Spinal cord (tissue), 10 donors: Measurements from ENCODE around the gene PHTF2. TPM values are rescaled to one million over a fixed set of nuclear protein-coding genes. Genes with fewer than 3 reads are reported as not detected.
A peak's percentile ranks its signal among the peaks of the same experiment; 100 is the strongest.
"Not testable (repeated sequence)": the region's sequence is repeated elsewhere in the genome, so short reads cannot be mapped to it uniquely, and the experiment has no call there.

ENCODE experiments used
- DNase-seq, 6 donors: peaks; one replicate each; pipeline versions ENCODE4 v3.0.0 to v3.0.0-alpha.2; 2013 to 2015; ENCODE audit warnings: low spot score in 6 of 6, low read depth in 4 of 6
- H3K27ac ChIP-seq: one replicate; pipeline ENCODE4 v1.5.1; 2013; ENCODE audit warnings: low read depth, low read length, control low read depth
- H3K27me3 ChIP-seq: one replicate; pipeline ENCODE4 v1.6.1; 2013; ENCODE audit warnings: low read length; ENCODE audit not compliant: control insufficient read depth, insufficient read depth
- H3K36me3 ChIP-seq: one replicate; pipeline ENCODE4 v1.6.1; 2013; ENCODE audit warnings: low read length; ENCODE audit not compliant: control insufficient read depth, insufficient read depth
- H3K4me1 ChIP-seq: one replicate; pipeline ENCODE4 v1.6.1; 2013; ENCODE audit warnings: low read length; ENCODE audit not compliant: control insufficient read depth, insufficient read depth
- H3K4me3 ChIP-seq: one replicate; pipeline ENCODE4 v1.5.1; 2013; ENCODE audit warnings: low read depth, low read length, control low read depth
- H3K9me3 ChIP-seq: one replicate; pipeline ENCODE4 v1.6.1; 2013; ENCODE audit warnings: low read length; ENCODE audit not compliant: control insufficient read depth, insufficient read depth
- WGBS: methylation state at CpG from one replicate; pipeline ENCODE4 v1.1.5; 2013; ENCODE audit warnings: missing lambda C conversion rate; ENCODE audit not compliant: insufficient coverage; 5-methylcytosine and 5-hydroxymethylcytosine counted together
- polyA plus RNA-seq, 2 donors: library from polyadenylated mRNA; unstranded; fragments of 120-200 nt; gene quantifications; one replicate each; pipeline ENCODE4 v1.2.1, GENCODE V29; 2013; ENCODE audit not compliant: insufficient read length in 2 of 2
- total RNA-seq, 2 donors: library from RNA; depleted of rRNA in 1 of 2; stranded (reverse); fragments of 120-200 nt in 1 of 2; fragments of >200 nt in 1 of 2; gene quantifications; one replicate each; pipeline versions ENCODE4 v1.2.3 to v1.2.4, GENCODE V29; 2013 to 2014
- donor health status: healthy.

Gene PHTF2
- total and polyA plus RNA-seq, 4 donors: 23.2 to 50.5 (median 26.9) TPM

- H3K9me3 ChIP-seq: no peaks in the 10 kb centered on the region
- H3K4me3 ChIP-seq: no peak overlapping the region
- H3K27me3 ChIP-seq: no peaks in the 10 kb centered on the region
- H3K4me1 ChIP-seq: no peaks in the 10 kb centered on the region
- peak in 1 of 6 donors; percentile 6 for DNase-seq
- no CpG with 5 or more reads among the region's 1 CpG for WGBS
- no peak overlapping the region for H3K27ac ChIP-seq
- no peaks in the 10 kb centered on the region for H3K36me3 ChIP-seq
Measured at GRCh38 chr7:77862691-77863090, 64.1 kb downstream of the PHTF2 start.

- no peak overlapping the region for H3K4me3 ChIP-seq
- no peaks in the 10 kb centered on the region for H3K9me3 ChIP-seq
- no CpG with 5 or more reads among the region's 2 CpGs for WGBS
- H3K36me3 ChIP-seq: no peaks in the 10 kb centered on the region
- H3K4me1 ChIP-seq: no peaks in the 10 kb centered on the region
- DNase-seq: no peak
- H3K27ac ChIP-seq: no peak overlapping the region
- H3K27me3 ChIP-seq: no peaks in the 10 kb centered on the region
Measured at GRCh38 chr7:77863860-77864259, 65.3 kb downstream of the PHTF2 start.

DNA sequence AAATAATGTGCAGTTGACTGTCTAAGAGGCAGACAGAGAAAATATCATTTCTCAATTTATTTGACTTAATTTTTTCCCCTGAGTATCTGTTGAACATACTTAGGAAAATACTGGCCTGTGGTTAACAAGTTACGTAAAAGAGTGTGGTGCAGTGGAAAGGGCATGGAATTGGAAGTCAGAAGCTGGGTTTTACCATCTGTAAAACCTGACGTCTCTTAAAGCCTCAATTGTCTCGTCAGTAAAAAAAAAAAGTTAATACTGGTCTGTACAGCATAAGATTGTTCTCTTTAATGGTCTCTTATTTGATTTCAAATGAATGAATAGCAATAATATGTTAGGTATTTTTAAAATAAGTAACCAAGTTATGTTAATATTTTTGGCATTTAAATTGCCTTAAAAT is 67.8 kb downstream of the PHTF2 start:
- no CpG with 5 or more reads among the region's 3 CpGs for WGBS
- H3K4me3 ChIP-seq: no peak overlapping the region
- no peak for DNase-seq
- no peak overlapping the region for H3K27ac ChIP-seq
- H3K27me3 ChIP-seq: no peaks in the 10 kb centered on the region
- H3K9me3 ChIP-seq: no peaks in the 10 kb centered on the region
- H3K36me3 ChIP-seq: no peaks in the 10 kb centered on the region
- no peaks in the 10 kb centered on the region for H3K4me1 ChIP-seq

- H3K9me3 ChIP-seq: no peaks in the 10 kb centered on the region
- no CpG with 5 or more reads among the region's 3 CpGs for WGBS
- H3K4me3 ChIP-seq: no peak overlapping the region
- no peaks in the 10 kb centered on the region for H3K27me3 ChIP-seq
- DNase-seq: peak in 1 of 6 donors; percentile 9
- no peaks in the 10 kb centered on the region for H3K36me3 ChIP-seq
- no peak overlapping the region for H3K27ac ChIP-seq
- H3K4me1 ChIP-seq: no peaks in the 10 kb centered on the region
Measured at GRCh38 chr7:77866786-77867536, 68.4 kb downstream of the PHTF2 start.

- H3K9me3 ChIP-seq: no peaks in the 10 kb centered on the region
- H3K27me3 ChIP-seq: no peaks in the 10 kb centered on the region
- H3K36me3 ChIP-seq: no peaks in the 10 kb centered on the region
- WGBS: 100% methylated on average over 1 of the region's 1 CpG
- H3K4me1 ChIP-seq: no peaks in the 10 kb centered on the region
- DNase-seq: no peak
- no peak overlapping the region for H3K4me3 ChIP-seq
- no peak overlapping the region for H3K27ac ChIP-seq
Measured at GRCh38 chr7:77867537-77867865, 68.9 kb downstream of the PHTF2 start.

- H3K27me3 ChIP-seq, H3K4me3 ChIP-seq, H3K27ac ChIP-seq, H3K9me3 ChIP-seq, DNase-seq, H3K36me3 ChIP-seq, H3K4me1 ChIP-seq: not testable (repeated sequence)
- 83% methylated on average over 1 of the region's 1 CpG for WGBS
Measured at GRCh38 chr7:77872256-77872655, 73.7 kb downstream of the PHTF2 start.

GRCh38 chr7:77873416-77874327 is 75.1 kb downstream of the PHTF2 start:
- not testable (repeated sequence) for H3K36me3 ChIP-seq, H3K27ac ChIP-seq, H3K4me1 ChIP-seq, H3K27me3 ChIP-seq, DNase-seq, H3K9me3 ChIP-seq, H3K4me3 ChIP-seq
- 95% methylated on average over 5 of the region's 7 CpGs for WGBS

DNA sequence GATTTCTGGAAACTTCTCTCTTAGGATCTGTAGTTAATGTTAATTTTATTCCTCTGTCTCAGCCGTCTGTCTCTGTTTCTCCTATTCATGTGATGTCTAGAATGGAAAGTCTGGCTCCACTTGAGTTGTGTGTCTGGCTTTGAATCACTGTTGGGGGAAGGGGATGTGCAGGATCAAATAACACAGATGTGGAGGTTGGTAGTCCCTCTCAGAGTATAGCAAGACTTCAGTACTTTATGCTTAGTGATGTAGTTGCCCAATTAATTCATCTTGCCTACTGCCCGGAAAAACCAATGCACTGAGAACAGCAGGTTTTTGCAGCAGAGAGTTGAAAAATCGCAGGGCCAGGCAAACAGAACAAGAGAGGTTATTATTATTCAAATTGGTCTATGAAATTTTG is 79.2 kb downstream of the PHTF2 start:
- Histone ChIP-seq H3K9me3 (no peaks in the 10 kb centered on the region), H3K36me3 (no peaks in the 10 kb centered on the region), H3K4me1 (no peaks in the 10 kb centered on the region), H3K27me3 (no peaks in the 10 kb centered on the region), H3K27ac (no peak overlapping the region), H3K4me3 (no peak overlapping the region)
- WGBS: 71% methylated on average over 3 of the region's 3 CpGs
- DNase-seq: peak in 1 of 6 donors; percentile 22

DNA sequence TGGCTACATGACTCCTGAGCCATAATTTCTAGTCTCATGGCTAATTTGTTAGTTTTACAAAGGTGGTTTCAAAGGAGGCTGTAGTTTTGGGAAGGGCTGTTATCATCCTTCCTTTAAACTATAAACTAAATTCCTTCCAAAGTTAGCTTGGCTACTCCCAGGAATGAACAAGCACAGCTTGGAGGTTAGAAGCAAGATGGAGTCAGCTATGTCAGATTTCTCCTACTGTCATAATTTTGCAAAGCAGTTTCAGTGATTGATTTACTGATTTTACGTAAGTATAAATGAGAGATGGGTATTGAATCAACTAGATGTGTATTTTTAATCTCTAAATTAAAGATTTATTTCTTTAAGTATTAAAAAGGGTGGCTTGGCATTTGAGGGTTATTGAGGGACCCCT is 79.9 kb downstream of the PHTF2 start:
- H3K36me3 ChIP-seq: no peaks in the 10 kb centered on the region
- H3K9me3 ChIP-seq: no peaks in the 10 kb centered on the region
- no peaks in the 10 kb centered on the region for H3K4me1 ChIP-seq
- DNase-seq: no peak
- no CpG with 5 or more reads among the region's 1 CpG for WGBS
- H3K27me3 ChIP-seq: no peaks in the 10 kb centered on the region
- no peak overlapping the region for H3K4me3 ChIP-seq
- H3K27ac ChIP-seq: no peak overlapping the region

DNA sequence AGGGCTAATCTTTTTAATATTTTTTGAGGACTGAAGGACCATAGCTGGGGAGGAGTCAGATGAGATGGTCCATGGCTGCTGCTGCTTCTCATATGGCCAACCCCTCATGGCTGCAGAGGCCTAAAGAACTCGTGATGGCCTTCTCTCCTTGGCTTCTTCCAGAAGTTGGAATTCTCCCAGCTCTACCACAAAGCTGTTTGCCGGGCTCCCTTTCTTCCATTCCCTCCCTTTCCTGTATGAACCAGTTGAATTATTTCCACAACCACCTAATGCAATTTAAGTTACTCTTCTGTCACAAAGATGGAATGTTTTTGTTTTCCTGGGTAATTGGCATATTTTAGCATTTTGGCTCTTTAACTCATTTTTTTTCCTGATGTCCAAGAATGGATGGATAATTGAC is 80.7 kb downstream of the PHTF2 start:
- Histone ChIP-seq H3K27ac (no peak overlapping the region), H3K4me3 (no peak overlapping the region), H3K27me3 (no peaks in the 10 kb centered on the region), H3K9me3 (no peaks in the 10 kb centered on the region), H3K36me3 (no peaks in the 10 kb centered on the region), H3K4me1 (no peaks in the 10 kb centered on the region)
- WGBS: no CpG with 5 or more reads among the region's 2 CpGs
- DNase-seq: no peak
